Measurements from ENCODE around the gene AQP2. TPM values are rescaled to one million over a fixed set of nuclear protein-coding genes. Genes with fewer than 3 reads are reported as not detected.

AQP2 gene
- total RNA-seq, 6 experiments from 2014 or later: not detected

DNA sequence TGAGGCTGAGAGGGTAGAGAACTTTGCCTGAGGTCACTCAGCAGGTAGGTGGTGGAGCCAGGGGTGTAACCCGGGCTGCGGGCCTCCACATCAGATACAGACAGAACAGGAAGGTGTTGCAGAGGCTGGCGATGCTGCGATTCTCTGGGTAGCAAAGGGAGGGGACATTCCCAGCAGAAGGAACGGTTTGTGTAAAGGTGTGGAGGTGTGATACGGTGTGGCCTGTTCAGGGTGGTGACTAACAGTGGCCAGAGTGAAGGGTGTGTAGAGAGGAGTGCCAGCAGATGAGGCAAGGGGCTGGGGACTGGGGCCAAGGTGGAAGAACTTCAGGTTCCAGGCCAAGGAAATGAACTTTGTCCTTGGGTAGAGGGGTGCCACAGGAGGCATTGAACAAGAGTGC lies 28.6 kb upstream of the AQP2 start:
- H3K27ac Mint-ChIP-seq: no peak overlapping the region
- peaks cover 12% of the 10 kb centered on the region for H3K4me1 Mint-ChIP-seq (ENCODE audit: low read depth)
- TF ChIP-seq, protein P1, sequence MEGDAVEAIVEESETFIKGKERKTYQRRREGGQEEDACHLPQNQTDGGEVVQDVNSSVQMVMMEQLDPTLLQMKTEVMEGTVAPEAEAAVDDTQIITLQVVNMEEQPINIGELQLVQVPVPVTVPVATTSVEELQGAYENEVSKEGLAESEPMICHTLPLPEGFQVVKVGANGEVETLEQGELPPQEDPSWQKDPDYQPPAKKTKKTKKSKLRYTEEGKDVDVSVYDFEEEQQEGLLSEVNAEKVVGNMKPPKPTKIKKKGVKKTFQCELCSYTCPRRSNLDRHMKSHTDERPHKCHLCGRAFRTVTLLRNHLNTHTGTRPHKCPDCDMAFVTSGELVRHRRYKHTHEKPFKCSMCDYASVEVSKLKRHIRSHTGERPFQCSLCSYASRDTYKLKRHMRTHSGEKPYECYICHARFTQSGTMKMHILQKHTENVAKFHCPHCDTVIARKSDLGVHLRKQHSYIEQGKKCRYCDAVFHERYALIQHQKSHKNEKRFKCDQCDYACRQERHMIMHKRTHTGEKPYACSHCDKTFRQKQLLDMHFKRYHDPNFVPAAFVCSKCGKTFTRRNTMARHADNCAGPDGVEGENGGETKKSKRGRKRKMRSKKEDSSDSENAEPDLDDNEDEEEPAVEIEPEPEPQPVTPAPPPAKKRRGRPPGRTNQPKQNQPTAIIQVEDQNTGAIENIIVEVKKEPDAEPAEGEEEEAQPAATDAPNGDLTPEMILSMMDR (IDR thresholded peaks at IDR 0.05): no peak
- H3K4me3 Mint-ChIP-seq: no peak overlapping the region
- no peak for DNase-seq
- H3K36me3 Mint-ChIP-seq (ENCODE audit: low read depth): no peaks in the 10 kb centered on the region
- H3K27me3 Mint-ChIP-seq (ENCODE audit: insufficient read depth): peaks cover 10% of the 10 kb centered on the region
- no peaks in the 10 kb centered on the region for H3K9me3 Mint-ChIP-seq

DNA sequence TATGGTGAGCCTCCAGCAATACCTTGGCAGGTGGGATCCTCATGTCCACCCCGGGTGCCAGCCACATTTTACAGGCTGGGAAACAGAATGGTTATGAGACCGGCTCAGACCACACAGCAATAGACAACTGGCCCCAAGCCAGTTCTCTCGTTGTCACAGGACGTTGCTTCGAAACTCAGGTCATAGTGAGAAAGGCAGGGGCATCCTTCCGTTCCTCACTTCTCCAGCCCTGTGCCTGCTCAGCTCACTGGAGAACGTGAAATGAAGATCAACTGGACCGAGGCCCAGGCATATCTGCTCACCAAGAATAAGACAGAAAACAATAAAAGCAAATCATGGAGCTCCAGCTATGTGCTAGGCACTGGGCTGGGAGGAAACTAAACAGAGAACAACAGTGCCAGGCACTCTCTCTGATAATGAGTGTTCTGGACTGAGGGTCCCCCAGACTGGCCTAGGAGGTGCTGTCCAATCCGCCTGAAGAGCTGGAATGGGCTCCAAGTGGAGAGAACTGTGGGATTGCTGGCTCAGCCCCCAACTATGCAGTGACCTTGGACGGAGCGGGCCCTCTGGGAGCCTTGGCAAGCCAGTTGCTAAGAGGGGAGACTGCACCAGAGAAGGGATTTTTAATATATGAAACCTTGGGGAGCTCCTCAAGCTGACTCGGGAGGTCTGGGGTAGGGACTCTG lies 28.0 kb upstream of the AQP2 start:
- Mint-ChIP-seq H3K4me3 (no peak overlapping the region), H3K9me3 (no peaks in the 10 kb centered on the region), H3K27ac (no peak overlapping the region), H3K36me3 (ENCODE audit: low read depth) (no peaks in the 10 kb centered on the region), H3K4me1 (ENCODE audit: low read depth) (peaks cover 12% of the 10 kb centered on the region), H3K27me3 (ENCODE audit: insufficient read depth) (peaks cover 5% of the 10 kb centered on the region)
- TF ChIP-seq, protein P1 (IDR thresholded peaks at IDR 0.05): no peak
- DNase-seq: no peak

DNA sequence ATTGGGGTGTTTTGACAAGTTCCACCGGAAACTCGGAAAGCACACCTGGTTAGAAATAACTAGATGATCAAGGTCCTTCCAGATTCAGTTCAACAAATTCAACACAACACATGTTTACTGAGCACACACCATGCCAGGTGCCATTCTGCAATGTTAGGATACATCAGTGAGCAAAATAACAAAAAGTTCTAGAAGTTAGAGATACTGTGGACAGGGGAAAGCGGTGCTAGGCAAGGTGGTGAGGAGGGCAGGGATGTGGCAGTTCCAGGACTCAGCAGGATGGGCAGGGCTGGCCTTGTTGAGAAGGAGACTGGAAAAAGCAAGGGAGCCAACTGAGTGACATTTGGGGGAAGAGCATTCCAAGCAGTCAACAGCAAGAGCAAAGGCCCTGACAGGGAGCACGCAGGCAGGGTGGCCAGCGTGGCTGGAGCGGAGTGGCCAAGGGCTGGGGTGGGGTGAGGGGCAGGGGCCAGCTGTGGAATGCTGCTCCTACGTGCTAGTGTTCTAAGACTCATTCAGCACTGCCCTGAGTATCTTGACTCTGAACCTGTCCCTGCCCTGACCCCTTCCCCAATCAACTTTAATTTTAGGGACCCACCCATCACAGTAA lies 27.4 kb upstream of the AQP2 start:
- Mint-ChIP-seq H3K4me1 (ENCODE audit: low read depth) (peaks cover 12% of the 10 kb centered on the region), H3K36me3 (ENCODE audit: low read depth) (no peaks in the 10 kb centered on the region), H3K4me3 (no peak overlapping the region), H3K27me3 (ENCODE audit: insufficient read depth) (peaks cover 5% of the 10 kb centered on the region), H3K9me3 (no peaks in the 10 kb centered on the region), H3K27ac (no peak overlapping the region)
- TF ChIP-seq, protein P1 (IDR thresholded peaks at IDR 0.05): no peak
- no peak for DNase-seq

DNA sequence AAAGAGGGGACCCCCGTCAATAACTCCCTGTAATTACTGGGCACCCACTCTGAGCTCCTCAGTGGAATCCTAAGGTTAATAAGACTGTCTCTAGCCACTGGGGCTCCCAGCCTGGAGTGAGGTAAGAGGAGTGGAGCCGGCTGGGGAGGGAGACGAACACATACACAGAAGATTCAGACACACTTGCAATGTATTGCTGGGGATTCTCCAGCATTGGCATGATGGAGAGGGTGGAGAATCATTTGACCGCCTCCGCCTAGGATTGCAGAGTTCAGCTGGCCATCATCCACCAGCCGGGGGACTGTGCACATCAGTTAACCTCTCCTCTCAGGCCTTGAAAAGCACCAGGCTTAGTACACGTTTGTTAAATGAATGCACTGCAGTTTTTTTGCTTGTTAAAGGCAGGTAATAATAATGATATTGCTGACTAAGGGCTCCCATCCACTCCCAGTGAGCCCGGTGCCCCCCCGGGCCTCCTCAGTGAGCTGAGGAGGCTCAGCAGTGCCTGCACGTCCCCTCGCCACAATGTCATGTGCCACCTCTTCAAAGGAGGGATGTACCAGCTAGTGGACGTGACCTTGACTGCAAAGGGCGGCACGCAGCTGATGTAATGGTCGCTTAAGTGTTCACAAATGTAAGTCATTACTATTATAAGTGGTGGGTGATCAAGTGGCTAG lies 26.5 kb upstream of the AQP2 start:
- no peaks in the 10 kb centered on the region for H3K36me3 Mint-ChIP-seq (ENCODE audit: low read depth)
- TF ChIP-seq, protein P1 (IDR thresholded peaks at IDR 0.05): no peak
- H3K9me3 Mint-ChIP-seq: no peaks in the 10 kb centered on the region
- DNase-seq: no peak
- peaks cover 12% of the 10 kb centered on the region for H3K4me1 Mint-ChIP-seq (ENCODE audit: low read depth)
- H3K27ac Mint-ChIP-seq: no peak overlapping the region
- no peak overlapping the region for H3K4me3 Mint-ChIP-seq
- H3K27me3 Mint-ChIP-seq (ENCODE audit: insufficient read depth): peaks cover 5% of the 10 kb centered on the region

DNA sequence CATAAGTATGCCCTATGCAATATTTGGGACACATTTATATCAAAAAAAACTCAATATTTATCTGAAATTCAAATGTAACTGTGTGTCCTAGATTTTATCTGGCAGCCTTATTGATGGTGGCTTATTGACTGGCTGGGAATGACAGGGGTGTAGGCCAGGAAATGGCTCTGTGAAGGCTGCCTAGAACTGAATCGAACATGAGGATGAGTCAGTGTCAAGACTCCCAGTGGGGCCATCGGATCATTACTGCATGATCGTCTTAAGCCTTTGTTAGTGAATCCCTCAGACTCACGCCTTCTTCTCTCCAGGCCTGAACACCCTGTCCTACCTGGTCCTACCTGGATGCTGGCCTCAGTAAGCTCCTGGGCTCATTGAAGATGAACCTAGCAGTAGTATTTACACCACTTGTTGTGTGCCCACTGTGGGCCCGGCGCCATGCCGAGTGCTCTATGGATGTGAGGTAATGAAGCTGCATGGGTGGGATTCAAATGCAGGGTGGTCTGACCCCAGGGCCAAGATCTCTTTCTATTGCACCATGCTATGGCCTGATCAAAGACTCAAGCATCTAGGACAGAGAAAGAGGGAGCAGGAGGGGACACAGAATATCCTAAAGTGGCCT lies 25.8 kb upstream of the AQP2 start:
- no peak overlapping the region for H3K27ac Mint-ChIP-seq
- H3K36me3 Mint-ChIP-seq (ENCODE audit: low read depth): no peaks in the 10 kb centered on the region

More for the DNA sequence above, 25.8 kb upstream of the AQP2 start:
- TF ChIP-seq, protein P1 (IDR thresholded peaks at IDR 0.05): no peak
- Mint-ChIP-seq H3K27me3 (ENCODE audit: insufficient read depth) (peaks cover 6% of the 10 kb centered on the region), H3K9me3 (no peaks in the 10 kb centered on the region), H3K4me1 (ENCODE audit: low read depth) (peaks cover 12% of the 10 kb centered on the region), H3K4me3 (no peak overlapping the region)
- no peak for DNase-seq
